Fibroblast of lung (primary cell): ENCODE data around the gene SORCS3.

Experiments used
- CTCF ChIP-seq, 2 donors: IDR thresholded peaks in 1 of 2; conservative IDR thresholded peaks in 1 of 2; 1 replicate in 1 of 2; 2 replicates in 1 of 2; pipeline ENCODE4 v1.5.1; 2011 to 2012; ENCODE audit warnings: low read length in 2 of 2, control low read depth in 1 of 2, inconsistent platforms in 1 of 2, low read depth in 1 of 2, mild to moderate bottlenecking in 1 of 2
- EZH2 ChIP-seq: IDR thresholded peaks from 2 replicates; pipeline ENCODE4 v1.5.1; 2012; ENCODE audit warnings: low read length, control low read depth, mild to moderate bottlenecking; ENCODE audit errors: missing control alignments

DNA sequence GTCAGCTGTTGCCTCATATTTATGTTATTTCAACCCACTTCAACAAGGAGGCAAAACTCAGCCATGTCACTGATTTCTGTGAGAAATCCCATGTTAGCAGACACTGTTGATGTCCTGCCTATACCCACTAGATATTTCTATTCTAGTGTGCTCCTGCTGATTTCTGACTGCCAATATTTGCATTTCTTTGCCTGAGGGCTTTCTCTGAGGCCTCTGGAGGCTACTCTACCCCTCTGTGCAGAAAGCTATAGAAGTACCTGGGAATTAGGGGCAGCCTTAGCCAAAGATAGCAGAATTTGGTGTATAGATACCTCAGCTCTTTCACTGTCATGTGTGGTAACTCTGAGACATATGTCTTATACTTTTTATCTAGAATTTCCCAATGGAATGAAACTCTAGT lies 348.8 kb downstream of the SORCS3 start:
- TF ChIP-seq CTCF (conservative IDR thresholded peaks at IDR 0.05 in 1 of 2, IDR thresholded peaks at IDR 0.05 in 1 of 2; ENCODE audit: low read depth in 1 of 2, low read length in 2 of 2) = no peak
- no peak for TF ChIP-seq EZH2
